IMR-90 (cell line): ENCODE measurements around the gene GAB1. TPM values are rescaled to one million over a fixed set of nuclear protein-coding genes. Genes with fewer than 3 reads are reported as not detected.

Experiments
- ATAC-seq: fragments of 200-7000 bp; cut with Tn5 transposase; 2 replicates; pipeline ENCODE4 v1.9.1; 2020; ENCODE audit warnings: low read depth, mild to moderate bottlenecking, moderate library complexity
- BruUV-seq: library from RNA; stranded (reverse); fragments of 400-500 nt; replicated peaks from 2 replicates; lab custom pipeline; 2021; lab: Mats Ljungman, UMichigan
- CTCF ChIA-PET: fragments of 300-600 bp; formaldehyde crosslinking; extraction: SDS; loops from one replicate; lab custom pipeline; 2021; ENCODE audit warnings: antibody characterized with exemption; lab: Yijun Ruan, JAX
- POLR2A ChIA-PET: fragments of 300-600 bp; sonication (Branson Sonifier 250); formaldehyde crosslinking; loops from one replicate; lab custom pipeline; 2022; ENCODE audit warnings: antibody characterized with exemption; ENCODE audit not compliant: unreplicated experiment; lab: Charles Lee
- DNase-seq: peaks from one replicate; pipeline ENCODE4 v3.0.0; 2013
- H2AFZ ChIP-seq: replicated peaks from 2 replicates; pipeline ENCODE3; 2013; ENCODE audit warnings: low read length, mild to moderate bottlenecking; ENCODE audit not compliant: poor library complexity
- H2AK5ac ChIP-seq: 2 replicates; pipeline ENCODE4 v1.6.1; 2013; ENCODE audit warnings: low read depth, low read length, inconsistent platforms
- H2AK9ac ChIP-seq: replicated peaks from 2 replicates; pipeline ENCODE3; 2013; ENCODE audit warnings: mild to moderate bottlenecking, low read depth, low read length, moderate library complexity; ENCODE audit not compliant: poor library complexity
- H2BK120ac ChIP-seq: 2 replicates; pipeline ENCODE4 v1.6.1; 2013; ENCODE audit warnings: low read depth, low read length, inconsistent platforms
- H2BK15ac ChIP-seq: 3 replicates; pipeline ENCODE4 v1.6.1; 2013; ENCODE audit warnings: low read depth, low read length, inconsistent platforms
- H2BK20ac ChIP-seq: 2 replicates; pipeline ENCODE4 v1.6.1; 2013; ENCODE audit warnings: low read depth, mild to moderate bottlenecking, inconsistent platforms, low read length, moderate library complexity
- H2BK5ac ChIP-seq: 2 replicates; pipeline ENCODE4 v1.6.1; 2013; ENCODE audit warnings: mild to moderate bottlenecking, low read depth, low read length, inconsistent platforms; ENCODE audit not compliant: poor library complexity, severe bottlenecking
- H3K14ac ChIP-seq: replicated peaks from 2 replicates; pipeline ENCODE4 v1.6.1; 2013; ENCODE audit warnings: low read depth, low read length, inconsistent platforms
- H3K18ac ChIP-seq: 2 replicates; pipeline ENCODE4 v1.6.1; 2013; ENCODE audit warnings: low read depth, low read length, control low read depth
- H3K23ac ChIP-seq: 2 replicates; pipeline ENCODE4 v1.6.1; 2013; ENCODE audit warnings: low read depth, low read length, inconsistent platforms
- H3K27ac ChIP-seq: 2 replicates; pipeline ENCODE4 v1.5.1; 2013; ENCODE audit warnings: mild to moderate bottlenecking, control low read depth, low read length; ENCODE audit not compliant: insufficient read depth
- H3K27me3 ChIP-seq: 2 replicates; pipeline ENCODE4 v1.6.1; 2013; ENCODE audit warnings: low read length; ENCODE audit not compliant: control insufficient read depth, insufficient read depth
- H3K36me3 ChIP-seq: 2 replicates; pipeline ENCODE4 v1.6.1; 2013; ENCODE audit warnings: low read length, mixed read lengths; ENCODE audit not compliant: control insufficient read depth, insufficient read depth
- H3K4ac ChIP-seq: 2 replicates; pipeline ENCODE4 v1.6.1; 2013; ENCODE audit warnings: low read depth, low read length, inconsistent platforms
- H3K4me1 ChIP-seq: 2 replicates; pipeline ENCODE4 v1.6.1; 2013; ENCODE audit warnings: low read length, mixed read lengths; ENCODE audit not compliant: control insufficient read depth, insufficient read depth
- H3K4me2 ChIP-seq: 2 replicates; pipeline ENCODE4 v1.6.1; 2013; ENCODE audit warnings: low read depth, mild to moderate bottlenecking, control low read depth, low read length, moderate library complexity
- H3K4me3 ChIP-seq: 2 replicates; pipeline ENCODE4 v1.5.1; 2013; ENCODE audit warnings: low read depth, mild to moderate bottlenecking, control low read depth, low read length, moderate library complexity; ENCODE audit not compliant: insufficient read depth
- H3K56ac ChIP-seq: 2 replicates; pipeline ENCODE4 v1.6.1; 2013; ENCODE audit warnings: low read length, inconsistent platforms; ENCODE audit not compliant: insufficient read depth; ENCODE audit errors: extremely low read depth
- H3K79me1 ChIP-seq, 2 experiments: 2 replicates each; pipeline ENCODE4 v1.6.1; 2013; ENCODE audit warnings: low read length in 2 of 2, inconsistent platforms in 1 of 2, low read depth in 1 of 2
- H3K9ac ChIP-seq: 2 replicates; pipeline ENCODE4 v1.6.1; 2013; ENCODE audit warnings: low read depth, low read length, control low read depth
- H3K9me1 ChIP-seq: 2 replicates; pipeline ENCODE4 v1.6.1; 2013; ENCODE audit warnings: low read length, inconsistent platforms; ENCODE audit not compliant: insufficient read depth
- H3K9me3 ChIP-seq: 2 replicates; pipeline ENCODE4 v1.6.1; 2013; ENCODE audit warnings: low read length; ENCODE audit not compliant: control insufficient read depth, insufficient read depth
- H4K20me1 ChIP-seq: 2 replicates; pipeline ENCODE4 v1.6.1; 2013; ENCODE audit warnings: low read length, inconsistent platforms; ENCODE audit not compliant: insufficient read depth
- H4K5ac ChIP-seq: 2 replicates; pipeline ENCODE4 v1.6.1; 2013; ENCODE audit warnings: mild to moderate bottlenecking, low read depth, low read length, control low read depth
- H4K8ac ChIP-seq, 2 experiments: 2 replicates each; pipeline ENCODE4 v1.6.1; 2013; ENCODE audit warnings: low read depth in 2 of 2, low read length in 2 of 2, control low read depth in 1 of 2, inconsistent platforms in 1 of 2
- H4K91ac ChIP-seq: 2 replicates; pipeline ENCODE4 v1.6.1; 2013; ENCODE audit warnings: low read depth, low read length, inconsistent platforms; ENCODE audit not compliant: insufficient read depth
- MAFK ChIP-seq: IDR thresholded peaks from 2 replicates; pipeline ENCODE4 v1.6.1; 2012; ENCODE audit warnings: low read depth, low read length, improper control_type of control experiment
- RAD21 ChIP-seq: IDR thresholded peaks from 2 replicates; pipeline ENCODE4 v1.6.1; 2012; ENCODE audit warnings: low read length, improper control_type of control experiment
- WGBS, 2 experiments: methylation state at CpG; one replicate each; pipeline versions ENCODE4 v1.1.5 to v1.1.7; 2013; ENCODE audit warnings: missing lambda C conversion rate in 2 of 2; ENCODE audit not compliant: insufficient read length in 1 of 2; ENCODE audit errors: extremely low coverage in 2 of 2; 5-methylcytosine and 5-hydroxymethylcytosine counted together
- dilution Hi-C: fragments of 300-500 bp; cut with HindIII; formaldehyde crosslinking; loops from one replicate; pipeline ENCODE4 v1.14.3; 2018; ENCODE audit warnings: low sequenced_read_pairs; ENCODE audit not compliant: unreplicated experiment
- in situ Hi-C: fragments of 300-500 bp; cut with MboI; formaldehyde crosslinking; loops from 3 replicates; pipeline ENCODE4 v1.14.3; 2019; ENCODE audit warnings: low sequenced_read_pairs, inconsistent platforms, mixed read lengths
- intact Hi-C: fragments of 100-400 bp; cut with micrococcal nuclease; formaldehyde crosslinking; loops from 2 replicates; pipeline ENCODE4 v1.10.0; 2022
- polyA plus RNA-seq, 3 experiments: library from polyadenylated mRNA; depleted of rRNA; stranded (reverse); fragments of >200 nt; gene quantifications; 2 replicates each; pipeline ENCODE4 v1.2.3, GENCODE V29; 2012; ENCODE audit warnings: low replicate concordance in 1 of 3
- total RNA-seq: library from RNA; depleted of rRNA; stranded (reverse); fragments of >200 nt; gene quantifications from 2 replicates; pipeline ENCODE4 v1.2.3, GENCODE V29; 2012
- TF ChIP-seq, protein P1 (sequence below): fragments of 150-350 bp; IDR thresholded peaks from 2 replicates; pipeline ENCODE4 v1.6.1; 2017; ENCODE audit warnings: mild to moderate bottlenecking, antibody characterized with exemption, low read length, low read depth
- TF ChIP-seq, protein P2 (sequence below): conservative IDR thresholded peaks from 2 replicates; pipeline ENCODE4 v1.5.1; 2012; ENCODE audit warnings: mild to moderate bottlenecking, low read depth, low read length, improper control_type of control experiment
- TF ChIP-seq, protein P3 (sequence below): fragments of 150-350 bp; IDR thresholded peaks from 2 replicates; pipeline ENCODE4 v1.6.1; 2016; ENCODE audit warnings: low read depth, mild to moderate bottlenecking, low read length, moderate library complexity, borderline replicate concordance

The GAB1 gene
- total and polyA plus RNA-seq, 2 of the 4 experiments (the other 2 are of a cell fraction) = 2.8 to 12.0 TPM

DNA sequence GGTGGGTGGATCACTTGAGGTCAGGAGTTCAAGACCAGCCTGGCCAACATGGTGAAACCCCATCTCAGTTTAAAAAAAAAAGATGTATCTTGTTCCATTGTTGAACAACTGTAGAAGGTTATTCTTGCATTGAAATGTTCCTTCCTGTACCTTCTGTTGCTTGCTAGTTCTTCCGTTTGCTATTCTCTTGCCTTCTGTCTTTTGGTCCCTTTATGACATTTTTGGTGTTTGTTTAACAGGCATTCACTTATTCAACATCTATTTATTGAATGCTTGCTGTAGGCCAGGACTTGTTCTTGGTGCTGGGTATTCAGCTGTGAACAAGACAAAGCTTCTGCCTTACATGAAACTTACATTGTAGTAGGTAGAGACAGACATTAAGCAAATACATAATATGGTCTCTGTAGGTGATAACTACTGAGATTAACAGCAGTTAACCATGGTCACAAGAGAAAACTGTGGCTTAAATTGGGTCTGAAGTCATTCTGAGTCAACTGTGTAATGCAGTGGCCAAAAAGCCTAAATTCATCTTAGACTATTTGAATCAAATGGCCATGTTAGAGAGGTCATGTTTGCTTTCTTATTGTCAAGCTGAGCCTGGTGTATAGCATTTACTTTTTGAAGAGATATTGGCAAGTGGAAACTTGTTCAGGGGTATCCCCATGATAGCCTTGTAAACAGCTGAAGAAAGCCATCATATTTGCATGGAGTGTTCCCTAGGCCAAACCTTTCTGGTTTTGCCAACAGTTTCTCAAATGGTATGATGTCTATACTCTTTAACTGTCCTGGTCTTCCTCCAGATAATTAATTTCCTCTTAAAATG, 35.6 kb downstream of the GAB1 start:
- H2BK120ac ChIP-seq = no peak overlapping the region
- POLR2A ChIA-PET = no interaction called here
- H4K8ac ChIP-seq = no peak overlapping the region
- CTCF ChIA-PET = no interaction called here
- H3K4me1 ChIP-seq = peaks cover 5% of the 10 kb centered on the region
- H3K36me3 ChIP-seq = no peaks in the 10 kb centered on the region
- no peak overlapping the region for H3K9ac ChIP-seq
- no peak overlapping the region for H4K91ac ChIP-seq
- in situ Hi-C loops (no loop called here), dilution Hi-C loops (no loop called here), intact Hi-C loops (no loop called here)
- H3K23ac ChIP-seq = no peak overlapping the region
- no TSS peak for BruUV-seq
- no peak overlapping the region for H4K5ac ChIP-seq
- H3K14ac ChIP-seq = no peak overlapping the region
- no peaks in the 10 kb centered on the region; the same call in 1 of the 2 replicates for H3K9me1 ChIP-seq
- H3K4me3 ChIP-seq = no peak overlapping the region
- H3K9me3 ChIP-seq = no peaks in the 10 kb centered on the region
- H3K79me1 ChIP-seq = peaks cover 16 to 40% of the 10 kb centered on the region in 2 experiments; a peak in 3 of 4 replicates
- no peak overlapping the region for H2BK5ac ChIP-seq
- H3K27ac ChIP-seq = no peak overlapping the region
- H3K18ac ChIP-seq = no peak overlapping the region
- TF ChIP-seq RAD21 (no peak), MAFK (no peak)
- TF ChIP-seq, protein P1, sequence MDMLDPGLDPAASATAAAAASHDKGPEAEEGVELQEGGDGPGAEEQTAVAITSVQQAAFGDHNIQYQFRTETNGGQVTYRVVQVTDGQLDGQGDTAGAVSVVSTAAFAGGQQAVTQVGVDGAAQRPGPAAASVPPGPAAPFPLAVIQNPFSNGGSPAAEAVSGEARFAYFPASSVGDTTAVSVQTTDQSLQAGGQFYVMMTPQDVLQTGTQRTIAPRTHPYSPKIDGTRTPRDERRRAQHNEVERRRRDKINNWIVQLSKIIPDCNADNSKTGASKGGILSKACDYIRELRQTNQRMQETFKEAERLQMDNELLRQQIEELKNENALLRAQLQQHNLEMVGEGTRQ = no peak
- TF ChIP-seq, protein P2, sequence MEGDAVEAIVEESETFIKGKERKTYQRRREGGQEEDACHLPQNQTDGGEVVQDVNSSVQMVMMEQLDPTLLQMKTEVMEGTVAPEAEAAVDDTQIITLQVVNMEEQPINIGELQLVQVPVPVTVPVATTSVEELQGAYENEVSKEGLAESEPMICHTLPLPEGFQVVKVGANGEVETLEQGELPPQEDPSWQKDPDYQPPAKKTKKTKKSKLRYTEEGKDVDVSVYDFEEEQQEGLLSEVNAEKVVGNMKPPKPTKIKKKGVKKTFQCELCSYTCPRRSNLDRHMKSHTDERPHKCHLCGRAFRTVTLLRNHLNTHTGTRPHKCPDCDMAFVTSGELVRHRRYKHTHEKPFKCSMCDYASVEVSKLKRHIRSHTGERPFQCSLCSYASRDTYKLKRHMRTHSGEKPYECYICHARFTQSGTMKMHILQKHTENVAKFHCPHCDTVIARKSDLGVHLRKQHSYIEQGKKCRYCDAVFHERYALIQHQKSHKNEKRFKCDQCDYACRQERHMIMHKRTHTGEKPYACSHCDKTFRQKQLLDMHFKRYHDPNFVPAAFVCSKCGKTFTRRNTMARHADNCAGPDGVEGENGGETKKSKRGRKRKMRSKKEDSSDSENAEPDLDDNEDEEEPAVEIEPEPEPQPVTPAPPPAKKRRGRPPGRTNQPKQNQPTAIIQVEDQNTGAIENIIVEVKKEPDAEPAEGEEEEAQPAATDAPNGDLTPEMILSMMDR = no peak
- TF ChIP-seq, protein P3, sequence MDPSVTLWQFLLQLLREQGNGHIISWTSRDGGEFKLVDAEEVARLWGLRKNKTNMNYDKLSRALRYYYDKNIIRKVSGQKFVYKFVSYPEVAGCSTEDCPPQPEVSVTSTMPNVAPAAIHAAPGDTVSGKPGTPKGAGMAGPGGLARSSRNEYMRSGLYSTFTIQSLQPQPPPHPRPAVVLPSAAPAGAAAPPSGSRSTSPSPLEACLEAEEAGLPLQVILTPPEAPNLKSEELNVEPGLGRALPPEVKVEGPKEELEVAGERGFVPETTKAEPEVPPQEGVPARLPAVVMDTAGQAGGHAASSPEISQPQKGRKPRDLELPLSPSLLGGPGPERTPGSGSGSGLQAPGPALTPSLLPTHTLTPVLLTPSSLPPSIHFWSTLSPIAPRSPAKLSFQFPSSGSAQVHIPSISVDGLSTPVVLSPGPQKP = no peak
- no peak overlapping the region for H2BK15ac ChIP-seq
- ATAC-seq = no peak
- no peak overlapping the region for H2BK20ac ChIP-seq
- H3K4ac ChIP-seq = no peak overlapping the region
- no peak overlapping the region for H2AK9ac ChIP-seq
- DNase-seq = no peak
- H4K20me1 ChIP-seq = peaks cover 13% of the 10 kb centered on the region
- H3K4me2 ChIP-seq = no peak overlapping the region
- H3K56ac ChIP-seq = no peak overlapping the region
- no peaks in the 10 kb centered on the region for H3K27me3 ChIP-seq
- no peak overlapping the region for H2AFZ ChIP-seq
- H2AK5ac ChIP-seq = no peak overlapping the region
- WGBS, 2 experiments = no CpG with 5 or more reads among the region's 1 CpG
